Activated CD8-positive, alpha-beta memory T cell treated with anti-CD3 and anti-CD28 coated beads for 48 hours (primary cell): ENCODE results near the gene RNASET2.
A peak's percentile ranks its signal among the peaks of the same experiment; 100 is the strongest.

Experiments used
- DNase-seq, 3 experiments: peaks; one replicate each; pipeline ENCODE4 v3.0.0-alpha.2; 2020; ENCODE audit warnings: low read depth in 2 of 3, low spot score in 2 of 3

The RNASET2 gene, protein sequence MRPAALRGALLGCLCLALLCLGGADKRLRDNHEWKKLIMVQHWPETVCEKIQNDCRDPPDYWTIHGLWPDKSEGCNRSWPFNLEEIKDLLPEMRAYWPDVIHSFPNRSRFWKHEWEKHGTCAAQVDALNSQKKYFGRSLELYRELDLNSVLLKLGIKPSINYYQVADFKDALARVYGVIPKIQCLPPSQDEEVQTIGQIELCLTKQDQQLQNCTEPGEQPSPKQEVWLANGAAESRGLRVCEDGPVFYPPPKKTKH

DNA sequence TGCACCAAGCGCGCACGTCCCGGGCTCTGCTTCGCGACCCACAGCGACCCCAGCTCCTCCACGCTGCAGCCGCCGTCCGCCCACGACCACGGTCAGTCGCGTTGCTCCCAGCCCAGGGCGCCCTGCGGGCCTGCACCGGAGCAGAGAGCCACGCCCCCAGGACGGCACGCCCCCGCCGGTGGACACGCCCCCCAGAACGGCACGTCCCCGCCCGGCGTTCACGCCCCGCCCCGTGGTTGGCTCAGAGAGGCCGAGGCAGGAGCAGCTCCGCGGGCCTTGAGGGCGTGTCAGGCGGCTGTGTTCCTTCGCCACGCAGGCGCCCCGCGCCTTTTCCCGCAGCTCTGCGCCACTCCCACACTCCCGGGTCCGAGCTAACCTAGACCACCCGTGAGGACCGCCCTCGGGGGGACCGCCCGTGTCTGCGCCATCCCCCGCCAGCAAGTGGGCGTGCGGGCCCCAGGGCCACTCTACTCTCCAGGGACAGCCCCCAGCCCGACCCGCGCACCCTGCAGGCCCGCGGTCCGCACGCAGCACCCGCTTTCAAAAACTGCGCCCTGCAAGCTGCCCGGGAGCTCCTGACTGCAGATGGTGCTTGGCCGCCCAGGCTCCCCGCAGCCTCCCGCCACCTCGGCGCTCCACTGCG is at the start of gene RNASET2:
TSS of gene RNASET2 (minus strand) at position 107 of the 643 bp plus-strand sequence. CDS start 368 bp downstream, outside the sequence.
- peak; percentile 96 to 98 (median 98) for DNase-seq

DNA sequence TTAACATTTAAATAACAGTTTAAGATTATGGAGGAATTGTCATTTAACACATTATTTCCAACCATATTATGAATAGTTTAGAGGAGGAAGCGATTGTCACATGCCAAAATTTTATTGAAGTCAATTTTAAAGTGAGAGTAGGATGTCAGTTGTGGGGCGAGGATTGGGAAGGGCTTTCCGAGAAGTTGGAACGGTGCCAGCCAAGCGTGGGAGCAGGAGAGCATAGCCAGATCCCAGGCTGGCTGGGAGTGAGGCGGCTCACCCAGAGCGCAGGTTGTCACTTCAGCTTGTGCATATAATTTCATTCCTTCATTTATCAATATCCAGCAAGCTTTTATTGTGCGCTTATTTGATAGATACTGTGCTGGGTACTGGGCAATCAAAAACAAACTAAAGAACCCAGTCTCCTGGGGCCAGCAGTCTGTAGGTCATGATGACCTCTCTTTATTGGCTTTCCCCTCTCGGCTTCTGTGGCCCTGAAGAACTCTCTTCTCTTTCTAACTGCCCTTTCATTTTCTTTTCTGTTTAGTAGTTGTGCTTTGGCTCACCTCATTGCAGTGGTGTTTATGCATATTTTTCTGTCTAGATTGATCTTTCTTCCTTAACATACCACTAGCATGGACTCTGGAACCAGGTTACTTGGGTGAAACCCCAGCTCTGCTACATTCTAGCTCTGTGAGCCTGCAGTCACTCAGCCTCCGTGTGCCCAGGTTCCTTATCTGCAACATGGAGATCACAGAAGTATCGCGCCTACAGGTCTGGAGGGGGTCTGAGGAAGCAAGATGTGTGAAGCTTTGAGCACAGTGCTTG is 49.2 kb upstream of the RNASET2 start:
- no peak for DNase-seq

DNA sequence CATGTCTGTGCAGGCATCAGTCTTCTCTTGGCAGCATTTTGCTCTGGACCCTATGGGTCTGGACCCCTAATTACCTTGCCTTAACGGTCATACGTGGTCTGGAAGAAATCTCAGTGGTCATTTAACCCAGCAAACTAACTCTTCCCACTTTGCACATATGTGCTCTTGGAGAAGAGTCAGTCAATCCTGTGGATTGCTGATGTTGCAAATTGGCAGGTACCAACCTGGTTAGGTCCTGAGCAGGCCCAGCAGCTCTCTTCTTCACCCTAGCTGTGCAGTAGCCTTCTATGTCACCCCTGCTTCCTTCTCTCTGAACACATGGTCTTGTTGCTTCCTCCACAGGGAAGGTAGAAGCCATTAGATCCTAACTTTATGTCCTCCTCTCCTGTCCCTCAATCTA is 44.4 kb upstream of the RNASET2 start:
- DNase-seq: no peak

DNA sequence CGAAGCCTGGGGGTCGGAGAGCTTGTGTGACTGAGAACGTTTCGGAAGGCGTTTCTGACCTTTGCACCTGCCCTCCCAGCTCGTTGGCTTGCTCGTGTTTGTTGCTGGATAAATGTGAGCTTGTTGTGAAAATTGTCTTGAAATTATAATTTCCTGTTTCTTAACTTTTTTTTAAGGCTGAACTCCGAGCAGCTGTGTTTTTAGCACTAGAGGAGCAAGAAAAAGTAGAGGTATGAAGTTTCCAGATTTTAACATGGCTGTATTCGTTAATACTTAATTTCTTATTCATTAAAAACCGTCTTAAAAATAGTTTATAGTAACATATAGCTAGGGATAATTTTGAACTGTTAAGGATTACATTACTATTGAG is 43.5 kb upstream of the RNASET2 start:
- DNase-seq: no peak

DNA sequence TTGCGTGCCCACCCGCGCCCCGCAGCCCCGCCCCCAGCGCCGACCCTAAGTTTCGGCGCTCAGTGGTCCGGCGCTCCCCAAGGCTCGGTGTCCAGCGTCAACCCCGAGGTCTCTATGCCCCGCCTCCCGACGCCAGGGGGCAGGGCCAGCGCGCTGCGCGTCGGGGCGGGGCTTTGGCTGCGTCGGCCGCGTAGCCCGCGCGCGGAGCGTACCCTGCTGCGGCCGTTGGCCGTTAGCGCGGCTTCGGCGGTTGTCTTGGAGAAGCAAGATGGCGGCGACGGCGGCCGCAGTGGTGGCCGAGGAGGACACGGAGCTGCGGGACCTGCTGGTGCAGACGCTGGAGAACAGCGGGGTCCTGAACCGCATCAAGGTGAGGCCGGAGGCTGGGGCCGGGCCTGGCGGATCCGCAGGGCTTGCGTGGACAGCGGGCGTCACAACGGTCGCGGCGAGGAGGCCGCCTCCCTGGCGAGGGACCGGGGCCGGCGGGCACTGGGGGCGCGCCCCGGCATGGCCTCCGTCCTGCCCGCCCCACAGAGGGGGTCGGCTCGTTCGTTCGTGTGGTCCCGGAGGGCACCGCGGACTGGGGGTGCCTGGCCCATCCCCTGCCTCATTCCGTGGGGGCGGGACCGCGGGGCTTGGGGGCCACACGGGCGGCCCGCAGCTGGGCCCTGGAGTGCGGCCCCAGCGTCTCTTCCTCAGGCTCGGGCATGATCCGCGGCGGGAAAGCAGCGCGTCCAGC is 43.0 kb upstream of the RNASET2 start, which contains the start of gene CEP43:
TSS of gene CEP43 (plus strand) at position 253 of the 739 bp plus-strand sequence. CDS start at position 269, 16 bp downstream.
- DNase-seq: peak; percentile 76 to 92 (median 84)

DNA sequence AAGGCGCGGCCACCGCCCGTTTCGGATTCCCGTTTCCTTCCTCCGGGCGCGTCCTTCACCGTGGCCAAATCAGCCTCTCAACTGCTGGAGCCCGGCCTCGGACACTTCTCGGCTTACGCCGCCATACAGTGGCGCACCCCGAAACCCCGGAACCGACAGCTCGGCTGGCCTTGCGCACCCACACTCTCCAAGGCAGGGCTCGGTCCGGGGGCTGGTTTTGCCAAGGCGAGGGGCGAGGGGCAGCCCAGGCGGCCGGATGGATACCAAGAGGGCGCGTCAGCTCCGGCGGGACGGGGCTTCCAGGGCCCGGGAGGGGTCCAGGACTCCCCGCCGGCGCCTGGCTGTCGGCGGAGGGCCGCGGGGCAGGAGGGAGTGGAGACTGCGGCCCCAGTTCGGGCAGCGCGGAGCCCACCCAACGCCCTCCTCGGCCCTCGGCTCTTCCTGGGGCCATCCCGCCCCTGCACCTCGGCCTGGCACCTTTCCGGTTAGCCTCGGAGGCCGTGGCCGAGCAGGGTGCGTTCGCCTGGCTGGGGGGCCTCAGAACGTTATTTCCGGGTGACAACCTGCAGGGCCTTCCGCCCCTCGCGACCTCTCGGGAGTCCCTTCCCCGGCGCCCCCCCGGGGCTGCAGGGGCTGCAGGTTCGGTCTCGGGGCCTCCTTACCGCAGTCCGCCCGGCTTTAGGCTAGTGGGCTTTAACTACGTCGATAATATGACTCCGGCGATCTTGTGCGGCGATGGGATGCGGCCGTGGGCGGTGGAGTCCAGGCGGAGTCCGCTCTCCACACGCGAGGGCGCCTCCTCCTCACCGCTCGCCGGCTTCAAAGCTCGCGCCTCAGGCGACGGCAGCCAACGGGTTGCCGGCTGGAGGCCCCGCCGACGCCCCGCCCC is 42.1 kb upstream of the RNASET2 start:
- DNase-seq: peak in 2 of 3 experiments; percentile 6 to 14

DNA sequence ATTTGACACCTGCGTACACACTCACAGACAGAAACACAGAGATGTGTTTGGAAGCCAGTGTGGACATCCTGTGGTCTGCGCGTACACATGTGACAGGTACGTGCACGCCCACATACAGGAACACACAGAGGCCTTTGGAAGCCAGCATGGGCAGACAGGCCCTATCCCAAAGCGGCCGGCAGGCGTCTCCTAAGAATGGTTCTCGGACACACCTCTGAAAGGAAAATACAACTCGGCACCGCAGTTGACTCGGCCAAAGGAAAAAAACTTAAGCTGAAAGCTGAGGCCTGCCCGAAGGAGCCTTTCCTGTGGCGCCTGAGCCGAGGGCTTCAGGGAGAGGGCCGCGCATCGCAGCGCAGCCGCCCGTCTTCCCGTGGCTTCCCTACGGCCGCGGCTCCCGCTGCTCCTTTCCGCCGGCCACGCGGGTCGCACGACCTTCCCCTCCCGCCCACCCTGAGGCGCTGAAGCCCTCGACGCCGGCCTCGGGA is 41.5 kb upstream of the RNASET2 start:
- peak; percentile 13 to 34 (median 14) for DNase-seq

DNA sequence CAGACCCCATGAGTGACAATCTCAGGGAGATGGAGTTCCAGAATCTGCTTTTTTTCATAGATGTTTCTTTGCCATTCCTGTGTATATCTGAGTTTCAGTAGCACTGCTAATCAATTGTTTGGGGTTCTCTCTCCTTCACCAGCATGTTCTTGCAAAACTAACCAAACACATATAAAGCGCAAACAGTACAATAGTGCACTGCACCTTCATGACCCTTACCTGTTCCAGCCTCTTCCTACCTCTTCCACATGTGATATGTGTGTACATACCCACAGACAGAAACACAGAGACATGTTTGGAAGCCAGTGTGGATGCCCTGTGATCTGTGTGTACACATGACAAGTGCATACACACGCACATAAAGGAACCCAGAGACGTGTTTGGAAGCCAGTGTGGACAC is 41.0 kb upstream of the RNASET2 start:
- no peak for DNase-seq

DNA sequence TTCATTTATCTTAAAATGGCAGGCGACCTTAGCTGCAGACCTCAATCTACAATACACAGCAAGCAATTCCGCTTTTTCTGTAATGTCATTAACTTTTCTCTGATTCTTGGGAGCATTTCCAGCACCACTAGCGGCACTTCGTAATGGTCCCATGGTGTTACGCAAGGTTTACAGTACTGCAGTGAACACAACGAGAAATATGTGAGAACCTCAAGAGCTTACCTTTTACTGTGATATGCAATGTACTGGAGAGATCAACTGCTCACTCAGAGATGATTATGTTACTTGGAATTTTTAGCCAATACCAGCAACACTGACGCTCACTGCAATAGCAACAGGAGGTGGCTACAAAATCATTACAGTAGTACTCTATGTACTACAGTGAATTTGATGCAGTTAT is 40.1 kb upstream of the RNASET2 start:
- DNase-seq: no peak

DNA sequence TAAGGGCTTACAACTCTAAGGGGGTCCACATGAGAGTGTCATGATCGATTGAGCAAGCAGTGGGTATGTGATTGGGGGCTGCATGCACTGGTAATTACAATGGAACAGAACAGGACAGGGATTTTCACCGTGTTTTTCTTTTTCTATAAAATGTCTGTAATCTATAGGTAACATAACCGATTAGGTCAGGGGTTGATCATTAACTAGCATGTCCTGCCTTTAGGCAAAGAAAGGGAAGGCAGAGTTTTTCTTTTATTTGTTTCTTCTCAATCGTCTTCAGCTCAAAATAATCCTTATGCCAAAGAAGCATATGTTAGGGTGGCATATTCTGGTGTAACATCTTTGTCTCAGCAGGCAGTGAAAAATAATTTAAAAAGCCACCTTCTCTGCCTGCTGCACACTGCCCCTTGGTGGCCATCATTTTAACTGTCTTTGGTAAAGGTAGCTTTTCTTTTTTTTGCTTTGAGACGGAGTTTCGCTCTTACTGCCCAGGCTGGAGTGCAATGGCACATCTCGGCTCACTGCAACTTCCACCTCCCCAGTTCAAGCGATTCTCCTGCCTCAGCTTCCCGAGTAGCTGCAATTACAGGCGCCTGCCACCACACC is 33.2 kb upstream of the RNASET2 start:
- no peak for DNase-seq

DNA sequence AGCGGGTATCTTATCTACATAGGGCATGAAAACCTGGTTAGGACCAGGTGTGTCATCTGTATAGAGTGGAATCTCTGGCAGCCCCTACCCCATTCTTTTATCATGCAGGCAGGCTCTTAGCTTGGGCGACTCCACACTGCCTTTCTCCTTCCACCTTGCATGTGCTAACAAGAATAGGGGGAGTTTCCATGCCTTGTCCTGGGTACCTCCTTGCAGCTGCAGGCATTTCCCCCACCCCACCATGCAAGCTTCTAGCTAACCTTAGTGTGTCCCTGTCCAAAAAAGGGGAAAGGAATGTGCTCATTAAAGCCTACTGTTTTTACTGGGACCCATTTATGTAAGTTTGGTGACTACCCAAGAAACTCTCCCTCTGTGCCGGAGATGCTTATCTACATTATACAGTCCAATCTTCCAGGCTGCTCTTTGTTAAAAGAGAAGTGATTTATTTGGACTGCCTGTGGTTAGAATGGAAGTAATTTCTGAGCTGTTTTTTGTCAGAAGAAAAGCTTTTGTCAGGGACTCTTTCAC is 32.4 kb upstream of the RNASET2 start:
- DNase-seq: no peak

DNA sequence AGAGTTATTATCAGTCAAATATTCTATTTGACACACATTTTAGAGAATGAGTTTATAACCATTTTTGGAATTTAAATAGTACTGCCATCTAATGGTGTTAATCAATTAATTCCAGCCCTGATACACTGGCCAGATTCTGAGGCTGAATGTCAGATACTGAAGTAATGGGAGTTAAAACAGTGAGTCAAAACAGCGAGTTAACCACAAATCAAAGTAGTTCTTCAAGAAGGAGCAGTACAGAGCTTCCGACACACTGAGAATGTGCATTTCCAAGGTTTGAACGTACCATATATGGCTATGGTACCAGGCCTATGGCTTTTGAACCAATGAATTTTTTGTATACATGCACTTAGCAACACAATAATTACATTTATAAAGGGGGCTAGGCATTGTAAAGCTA is 31.6 kb upstream of the RNASET2 start:
- no peak for DNase-seq

DNA sequence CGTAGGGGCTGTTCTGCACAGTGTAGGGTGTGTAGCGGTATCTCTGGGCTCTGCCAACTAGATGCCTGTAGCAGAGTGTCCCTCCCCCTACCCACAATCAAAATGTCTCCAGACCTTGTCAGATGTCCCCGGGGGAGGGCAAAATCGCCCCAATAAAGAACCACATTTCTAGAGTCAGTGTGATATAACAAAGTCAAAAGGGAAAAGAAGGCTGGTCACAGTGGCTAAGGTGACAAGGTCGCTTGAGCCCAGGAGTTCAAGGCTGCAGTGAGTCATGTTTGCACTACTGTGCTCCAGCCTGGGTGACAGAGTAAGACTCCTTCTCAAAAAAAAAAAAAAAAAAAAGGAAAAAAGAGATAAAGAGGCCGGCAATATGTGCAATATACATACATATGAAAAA is 31.1 kb upstream of the RNASET2 start:
- no peak for DNase-seq

DNA sequence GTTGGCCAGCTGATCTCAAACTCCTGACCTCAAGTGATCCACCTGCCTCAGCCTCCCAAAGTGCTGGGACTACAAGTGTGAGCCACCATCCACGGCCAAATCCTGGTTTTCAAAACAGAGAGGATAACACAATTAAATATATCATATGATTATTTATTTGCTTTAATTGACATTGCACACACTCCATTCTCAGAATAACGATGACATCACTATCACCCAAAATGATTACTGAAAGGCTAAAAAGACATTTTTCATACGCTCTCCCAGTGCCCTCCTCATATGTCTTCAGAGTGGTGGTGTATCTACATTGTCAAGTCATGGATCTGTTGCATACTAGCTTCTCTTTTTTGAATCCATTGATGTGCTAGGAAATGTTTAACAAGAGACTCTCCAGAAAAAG is 24.4 kb upstream of the RNASET2 start:
- no peak for DNase-seq

DNA sequence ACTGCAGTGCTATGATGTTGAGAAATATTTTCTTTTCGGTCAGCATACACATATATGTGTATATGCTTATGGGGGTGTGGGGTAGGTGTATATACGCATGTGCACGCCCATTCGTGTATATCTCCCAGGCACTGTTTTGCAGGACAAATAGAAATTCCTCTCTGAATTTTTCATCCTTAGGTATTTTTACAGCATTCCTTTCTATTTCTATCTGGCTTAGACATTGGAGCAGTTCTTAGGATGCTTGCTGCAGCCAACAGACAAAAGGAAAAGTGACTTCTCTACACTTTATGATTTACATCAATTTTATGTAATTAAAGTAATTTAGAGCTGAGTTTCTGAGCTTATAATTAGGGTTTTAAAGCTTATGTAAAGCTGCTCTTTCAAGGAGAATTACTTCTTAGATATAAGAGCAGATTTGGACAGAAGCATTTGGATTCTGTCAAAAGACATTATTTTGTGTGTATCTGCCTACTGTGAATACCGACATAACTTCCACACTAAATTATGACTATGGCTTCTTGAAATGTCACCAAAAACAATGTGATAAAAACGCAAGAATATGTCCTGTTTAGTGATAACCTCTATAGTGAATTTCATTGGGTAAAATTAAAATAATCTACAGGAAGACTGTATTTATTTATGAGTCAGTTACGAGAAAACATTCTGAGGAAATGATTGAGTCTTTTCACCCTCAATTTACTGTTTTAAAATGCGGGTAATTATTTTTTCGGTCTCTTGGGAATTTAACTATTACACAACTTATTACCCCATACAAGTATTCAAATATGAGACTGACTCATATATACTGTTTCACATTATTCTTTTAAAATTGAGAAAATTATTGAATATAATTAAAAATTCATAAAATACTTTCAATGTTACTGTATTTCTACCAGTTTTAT is 21.5 kb upstream of the RNASET2 start:
- no peak for DNase-seq

DNA sequence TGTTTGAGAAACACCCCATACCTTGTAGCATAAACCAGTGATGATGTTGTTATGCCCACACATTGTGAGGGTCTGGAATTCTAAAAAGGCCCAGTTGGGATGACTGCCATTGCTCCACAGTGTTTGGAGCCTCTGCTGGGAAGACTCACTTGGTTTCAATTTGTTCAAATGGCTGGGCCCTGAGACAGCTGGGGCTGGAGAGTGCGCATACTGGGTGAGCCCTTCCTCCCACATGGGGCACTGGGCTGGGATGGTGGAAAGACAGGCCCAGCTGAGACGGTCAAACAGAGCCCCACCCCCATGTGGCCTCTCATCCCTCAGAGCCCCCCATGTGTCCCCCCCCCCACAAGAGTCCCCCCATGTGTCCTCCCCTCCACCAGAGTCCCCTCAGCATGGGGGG is 20.3 kb upstream of the RNASET2 start:
- DNase-seq: no peak

DNA sequence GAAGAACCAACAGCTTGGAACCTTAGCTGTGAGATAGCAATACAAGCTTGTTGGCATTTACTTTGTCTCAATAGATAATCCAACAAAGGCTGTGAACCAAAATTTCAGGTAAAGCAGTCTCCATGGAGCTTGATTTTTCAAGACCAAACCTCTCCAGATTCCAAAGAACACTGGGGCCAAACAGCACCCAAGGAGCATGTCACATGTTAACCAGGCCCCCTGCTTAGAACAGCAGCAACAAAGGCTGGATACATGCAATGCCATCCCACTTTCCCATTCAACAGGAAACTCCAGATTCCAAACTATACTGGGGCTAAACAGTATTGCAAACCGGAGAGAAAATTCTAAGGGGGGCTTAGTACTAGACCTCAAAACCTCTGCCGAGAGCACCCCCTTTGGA is 15.8 kb upstream of the RNASET2 start:
- no peak for DNase-seq

DNA sequence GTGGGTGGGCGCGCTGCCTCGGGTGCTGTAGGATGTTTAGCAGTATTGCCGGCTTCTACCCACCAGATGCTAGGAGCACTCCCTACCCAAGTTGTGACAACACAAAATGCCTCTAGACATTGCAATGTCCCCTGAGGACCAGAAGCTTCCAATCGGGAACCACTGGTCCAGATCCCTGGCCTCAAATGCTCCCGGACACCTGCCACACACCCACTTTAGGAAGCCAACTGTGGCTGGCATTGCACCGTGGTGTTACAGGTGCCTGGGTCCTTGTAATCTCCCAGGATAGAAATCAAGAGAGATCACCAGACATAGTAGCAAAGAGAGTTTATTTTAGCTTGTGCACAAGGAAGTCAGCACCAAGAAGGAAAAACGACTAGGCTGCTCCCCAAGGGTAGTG is 14.9 kb upstream of the RNASET2 start:
- no peak for DNase-seq
